Measurements from ENCODE around the gene TLCD3A.

- no peak for TF ChIP-seq CTCF (IDR thresholded peaks at IDR 0.05)
- no peak for TF ChIP-seq POLR2A (IDR thresholded peaks at IDR 0.05)
These were observed 40.3 kb upstream of the TLCD3A start for GRCh38 chr17:692116-692515.

All from gastroesophageal sphincter (tissue), 3 donors.